GM11168 (cell line): ENCODE measurements around the gene GPR15LG.
"Not testable (repeated sequence)": the region's sequence is repeated elsewhere in the genome, so short reads cannot be mapped to it uniquely, and the experiment has no call there.

Experiments used
- in situ Hi-C: fragments of 300-500 bp; cut with MboI; formaldehyde crosslinking; loops from one replicate; pipeline ENCODE4 v1.12.0; 2022; ENCODE audit warnings: low sequenced_read_pairs; ENCODE audit not compliant: unreplicated experiment

Gene GPR15LG

GRCh38 chr10:84163996-84164395 is 9.6 kb upstream of the GPR15LG start:
- in situ Hi-C loops = loop anchor here (5.0 kb wide), 1 partner anchor 43 kb away; no protein-coding TSS in a partner anchor

DNA sequence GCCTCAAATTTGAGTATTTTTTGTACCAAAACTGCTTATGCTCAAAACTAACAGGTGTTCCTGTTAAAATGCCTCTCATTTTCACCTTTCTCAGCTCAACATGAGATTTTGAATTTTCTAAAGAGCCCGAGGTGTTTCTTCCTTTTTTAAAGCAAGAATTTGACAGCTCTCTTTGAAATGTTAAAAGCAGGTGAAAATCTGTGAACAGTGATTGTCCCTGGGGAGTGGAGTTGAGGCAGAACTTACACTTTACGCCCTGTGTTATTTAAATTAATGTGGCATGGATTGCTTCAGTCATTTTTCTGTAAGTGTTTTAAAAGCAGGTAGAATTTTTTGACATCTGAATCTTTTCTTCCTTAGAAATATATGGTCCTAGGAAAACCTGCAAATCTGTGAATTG is 9.2 kb upstream of the GPR15LG start:
- in situ Hi-C loops = loop anchor here (5.0 kb wide), 1 partner anchor 43 kb away; no protein-coding TSS in a partner anchor

- in situ Hi-C loops = no loop called here
Measured at GRCh38 chr10:84166620-84167288, 6.8 kb upstream of the GPR15LG start.

- in situ Hi-C loops = not testable (repeated sequence)
Measured at GRCh38 chr10:84167289-84167653, 6.3 kb upstream of the GPR15LG start.

- in situ Hi-C loops = not testable (repeated sequence)
Measured at GRCh38 chr10:84168382-84168781, 5.2 kb upstream of the GPR15LG start.

- in situ Hi-C loops = not testable (repeated sequence)
Measured at GRCh38 chr10:84171237-84171636, 2.4 kb upstream of the GPR15LG start.

DNA sequence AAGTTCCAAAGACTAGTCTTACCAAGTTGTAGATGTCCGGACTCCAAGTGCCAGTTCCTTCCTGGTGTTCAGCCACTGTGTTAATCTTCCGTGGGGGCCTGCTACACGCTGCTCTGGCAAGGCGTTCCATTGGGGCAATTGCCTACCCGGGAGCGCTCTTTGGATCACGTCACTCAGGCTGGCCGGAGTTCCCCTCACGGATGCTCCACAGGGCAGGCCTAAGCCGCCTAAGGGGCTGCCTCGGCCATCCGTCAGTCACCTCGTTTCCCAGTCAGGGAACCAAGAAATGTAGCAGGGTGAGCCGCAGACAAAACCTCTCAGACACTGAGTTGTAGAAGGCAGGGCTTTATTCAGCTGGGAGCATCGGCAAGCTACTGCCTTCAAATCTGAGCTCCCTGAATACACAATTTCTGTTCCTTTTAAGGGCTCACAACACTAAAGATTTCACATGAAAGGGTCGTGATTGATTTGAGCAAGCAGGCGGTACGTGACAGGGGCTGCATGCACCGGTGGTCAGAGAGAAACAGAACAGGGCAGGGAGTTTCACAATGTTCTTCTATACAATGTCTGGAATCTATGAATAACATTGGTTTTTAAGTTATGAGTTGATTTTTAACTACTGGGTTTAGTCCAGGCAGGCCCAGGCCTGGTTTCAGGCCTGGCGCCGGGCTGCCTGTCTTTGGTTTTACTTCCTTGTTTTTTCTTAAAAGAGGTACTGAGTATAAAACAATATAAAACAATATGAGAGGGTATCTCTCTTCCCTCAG is 1.7 kb upstream of the GPR15LG start:
- in situ Hi-C loops = not testable (repeated sequence)

DNA sequence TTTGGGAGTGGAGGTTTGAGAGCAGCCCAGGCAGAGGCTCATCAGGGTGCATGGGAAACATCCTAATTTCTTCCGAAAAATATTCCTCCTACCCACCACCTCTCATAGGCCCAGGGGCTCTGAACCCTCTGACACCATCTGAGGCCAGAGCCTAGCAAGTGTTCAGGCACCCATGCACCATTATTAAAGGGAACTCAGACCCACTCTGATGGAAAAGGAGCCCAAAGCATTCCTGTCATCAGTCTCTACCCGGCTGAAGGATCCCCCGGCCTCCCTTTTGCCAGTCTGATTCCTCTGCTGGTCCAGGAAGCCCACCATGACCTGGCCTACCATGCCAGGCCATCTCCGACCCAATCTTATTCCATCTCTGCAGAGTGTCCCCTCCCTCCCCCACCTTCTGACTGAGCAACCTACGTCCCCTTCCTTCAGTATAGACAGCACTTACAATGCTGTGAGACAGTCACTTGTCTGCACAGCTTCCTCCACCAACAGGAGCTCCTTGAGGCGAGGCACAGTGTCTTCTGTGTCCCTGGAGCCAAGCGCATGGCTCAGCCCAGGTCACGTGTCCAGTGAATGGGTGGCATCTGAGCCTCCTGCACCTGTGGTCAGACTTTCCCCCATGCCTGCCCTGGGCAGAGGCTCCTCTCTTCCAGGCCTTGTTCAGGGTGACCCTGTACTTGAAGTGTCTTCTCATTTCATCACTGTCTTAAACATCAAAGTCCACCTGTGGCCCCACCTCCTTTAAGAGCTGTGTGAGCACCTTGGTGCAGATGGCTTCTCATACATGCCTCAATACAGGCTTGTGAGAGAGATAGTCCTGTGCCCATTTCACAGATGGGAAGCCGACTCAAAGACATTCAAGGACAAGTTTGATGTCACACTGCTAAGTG is 889 bp upstream of the GPR15LG start:
- in situ Hi-C loops = no loop called here

DNA sequence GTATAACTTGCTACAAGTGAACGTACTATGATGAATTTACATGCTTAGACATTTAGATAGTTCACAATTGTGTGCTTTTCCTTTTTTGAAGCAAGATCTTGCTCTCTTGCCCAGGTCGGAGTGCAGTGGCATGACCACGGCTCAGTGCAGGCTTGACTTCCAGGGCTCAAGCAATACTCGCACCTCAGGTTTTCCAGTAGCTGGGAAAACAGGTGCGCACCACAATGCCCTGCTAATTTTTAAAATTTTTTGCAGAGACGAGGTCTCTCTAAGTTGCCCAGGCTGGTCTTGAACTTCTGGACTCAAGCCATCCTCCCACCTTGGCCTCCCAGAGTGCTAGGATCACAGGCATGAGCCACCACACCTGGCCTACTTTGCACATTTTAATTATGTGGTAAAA is 1.8 kb downstream of the GPR15LG start:
- in situ Hi-C loops = no loop called here

GRCh38 chr10:84176351-84176750 is 2.8 kb downstream of the GPR15LG start:
- in situ Hi-C loops = no loop called here

- in situ Hi-C loops = no loop called here
Measured at GRCh38 chr10:84176836-84177474, 3.4 kb downstream of the GPR15LG start.

GRCh38 chr10:84177541-84178141 is 4.0 kb downstream of the GPR15LG start:
- in situ Hi-C loops = no loop called here

GRCh38 chr10:84178160-84178609 is 4.6 kb downstream of the GPR15LG start:
- in situ Hi-C loops = no loop called here

DNA sequence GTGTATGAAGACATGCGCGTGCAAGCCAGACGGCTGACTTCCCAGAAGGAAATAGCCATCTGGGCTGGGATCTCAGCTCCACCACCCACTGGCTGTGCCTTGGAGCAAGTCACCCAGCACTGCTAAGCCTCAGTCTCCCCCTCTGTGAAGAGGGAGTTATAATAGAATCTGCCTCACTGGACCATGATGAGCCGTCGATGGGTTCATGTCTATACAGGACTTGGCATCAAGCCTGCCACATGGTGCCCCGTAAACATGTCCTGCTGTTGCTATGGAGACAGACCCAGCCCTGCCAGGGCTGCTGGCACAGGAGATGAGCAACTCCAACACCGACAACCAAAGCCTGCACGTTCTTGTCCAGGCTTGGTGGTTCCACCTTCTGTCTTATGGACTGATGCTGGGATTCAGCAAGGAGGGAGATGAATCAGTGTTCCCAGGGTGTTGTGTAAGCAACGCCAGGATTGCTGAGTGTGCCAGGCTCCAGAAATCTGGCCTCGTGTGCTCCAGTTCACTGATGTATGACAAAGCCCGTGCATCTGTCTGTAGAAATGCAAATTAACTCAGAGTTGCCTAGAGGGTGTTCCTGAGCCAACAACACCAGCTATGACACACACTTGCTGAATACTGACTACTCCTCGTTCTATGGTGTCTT is 5.6 kb downstream of the GPR15LG start:
- in situ Hi-C loops = no loop called here

- in situ Hi-C loops = not testable (repeated sequence)
Measured at GRCh38 chr10:84180386-84180785, 6.8 kb downstream of the GPR15LG start.

- in situ Hi-C loops = no loop called here
Measured at GRCh38 chr10:84181631-84182030, 8.0 kb downstream of the GPR15LG start.

- in situ Hi-C loops = no loop called here
Measured at GRCh38 chr10:84184517-84184916, 10.9 kb downstream of the GPR15LG start.

DNA sequence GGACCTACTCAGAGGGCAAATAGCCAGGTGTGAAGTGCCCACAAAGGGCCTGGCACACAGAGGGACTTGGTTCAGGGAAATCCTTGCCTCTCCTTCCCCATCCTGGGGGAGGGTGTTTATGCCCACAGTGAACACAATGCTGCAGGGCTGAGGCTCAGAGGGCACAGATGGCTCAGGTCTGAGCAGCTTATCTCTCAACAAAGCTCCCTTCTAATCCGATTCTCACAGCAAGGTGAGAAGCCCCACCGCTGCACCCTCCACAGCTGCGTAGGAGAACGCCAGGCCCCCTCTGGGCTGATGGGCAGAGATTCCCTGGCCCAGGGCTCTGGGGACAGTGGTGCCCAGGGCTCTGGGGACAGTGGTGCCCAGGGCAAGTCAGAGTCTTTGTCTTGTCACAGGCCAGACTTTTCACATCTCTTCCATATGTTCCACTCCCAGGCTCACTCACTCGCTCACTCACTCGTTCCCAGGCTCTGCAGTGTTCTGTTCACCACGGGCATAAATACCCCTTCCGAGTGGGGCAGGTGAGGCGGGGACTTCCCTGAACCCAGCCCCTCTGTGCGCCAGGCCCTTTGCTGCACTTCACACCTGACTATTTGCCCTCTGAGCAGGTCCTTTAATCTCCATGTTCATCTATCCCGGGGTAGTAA is 12.1 kb downstream of the GPR15LG start:
- in situ Hi-C loops = no loop called here

- in situ Hi-C loops = no loop called here
Measured at GRCh38 chr10:84188815-84189214, 15.2 kb downstream of the GPR15LG start.
